Endothelial cell of umbilical vein (primary cell): ENCODE measurements around the gene CBX4. TPM values are rescaled to one million over a fixed set of nuclear protein-coding genes. Genes with fewer than 3 reads are reported as not detected.

Experiments used
- BruUV-seq: library from RNA; stranded (reverse); fragments of 400-500 nt; replicated peaks from 2 replicates; lab custom pipeline; 2021; lab: Mats Ljungman, UMichigan
- CTCF ChIA-PET: fragments of 300-600, 350-600 bp; sonication (Branson Sonifier 250); formaldehyde crosslinking; loops from one replicate; lab custom pipeline; 2021; ENCODE audit warnings: antibody characterized with exemption, inconsistent platforms; lab: Charles Lee
- POLR2A ChIA-PET: fragments of 300-600, 350-600 bp; sonication (Branson Sonifier 250); formaldehyde crosslinking; loops from one replicate; lab custom pipeline; 2021; ENCODE audit warnings: antibody characterized with exemption, inconsistent platforms; lab: Charles Lee
- DNase-seq: peaks from one replicate; pipeline ENCODE4 v3.0.0-alpha.2; 2011; ENCODE audit warnings: low read depth, low spot score
- FAIRE-seq: peaks from 2 replicates; lab custom pipeline; 2011; peaks lifted over from hg19 to GRCh38; lab: Jason Lieb, UNC
- H2AFZ ChIP-seq: 2 replicates; pipeline ENCODE4 v1.6.0; 2012; ENCODE audit warnings: low read depth, low read length, control low read depth, inconsistent platforms
- H3K27ac ChIP-seq: 2 replicates; pipeline ENCODE4 v1.5.1; 2011; ENCODE audit warnings: low read depth, mild to moderate bottlenecking, control low read depth, low read length, moderate library complexity; ENCODE audit not compliant: insufficient read depth
- H3K27me3 ChIP-seq, 2 experiments: 2 replicates each; pipeline versions ENCODE4 v1.6.0 to v1.6.1; 2011; ENCODE audit warnings: low read length in 2 of 2, mixed read lengths in 1 of 2; ENCODE audit not compliant: control insufficient read depth in 2 of 2, insufficient read depth in 2 of 2
- H3K36me3 ChIP-seq, 2 experiments: 2 replicates in 1 of 2; 3 replicates in 1 of 2; pipeline ENCODE4 v1.5.1; 2011; ENCODE audit warnings: low read length in 2 of 2, mild to moderate bottlenecking in 1 of 2, moderate library complexity in 1 of 2; ENCODE audit not compliant: control insufficient read depth in 2 of 2, insufficient read depth in 2 of 2; ENCODE audit errors: extremely low read depth in 1 of 2
- H3K4me1 ChIP-seq: 3 replicates; pipeline ENCODE4 v1.5.1; 2011; ENCODE audit warnings: mild to moderate bottlenecking, low read length; ENCODE audit not compliant: control insufficient read depth, insufficient read depth; ENCODE audit errors: extremely low read depth
- H3K4me2 ChIP-seq: 2 replicates; pipeline ENCODE4 v1.6.1; 2011; ENCODE audit warnings: low read length, control low read depth, mixed read lengths; ENCODE audit not compliant: insufficient read depth
- H3K4me3 ChIP-seq, 3 experiments: fragments of 200-600 bp in 1 of 3; sonication (generic), shearing (Covaris generic) in 1 of 3; replicated peaks in 1 of 3; 2 replicates each; pipeline ENCODE4 v1.5.1; 2011 to 2016; ENCODE audit warnings: control low read depth in 3 of 3, low read length in 3 of 3, mild to moderate bottlenecking in 2 of 3, inconsistent platforms in 1 of 3, low read depth in 1 of 3, moderate library complexity in 1 of 3; ENCODE audit not compliant: insufficient read depth in 1 of 3
- H3K79me2 ChIP-seq: 2 replicates; pipeline ENCODE4 v1.6.0; 2012; ENCODE audit warnings: low read length, inconsistent platforms; ENCODE audit not compliant: control insufficient read depth, insufficient read depth
- H3K9ac ChIP-seq: replicated peaks from 2 replicates; pipeline ENCODE3; 2011; ENCODE audit warnings: low read length, control low read depth; ENCODE audit not compliant: insufficient read depth; ENCODE audit errors: extremely low read depth
- H3K9me1 ChIP-seq: replicated peaks from 3 replicates; pipeline ENCODE4 v1.6.0; 2011; ENCODE audit warnings: mild to moderate bottlenecking, low read length; ENCODE audit not compliant: control insufficient read depth, insufficient read depth; ENCODE audit errors: extremely low read depth
- H3K9me3 ChIP-seq: replicated peaks from 2 replicates; pipeline ENCODE4 v1.5.1; 2012; ENCODE audit warnings: low read length, inconsistent platforms; ENCODE audit not compliant: control insufficient read depth, insufficient read depth
- H4K20me1 ChIP-seq: replicated peaks from 2 replicates; pipeline ENCODE3; 2011; ENCODE audit warnings: mild to moderate bottlenecking, low read length; ENCODE audit not compliant: control insufficient read depth, insufficient read depth; ENCODE audit errors: extremely low read depth
- EZH2 ChIP-seq: IDR thresholded peaks from 2 replicates; pipeline ENCODE4 v1.6.1; 2012; ENCODE audit warnings: borderline replicate concordance, low read depth, mild to moderate bottlenecking, moderate library complexity, low read length, inconsistent platforms; ENCODE audit not compliant: severe bottlenecking
- FOS ChIP-seq: IDR thresholded peaks from 2 replicates; pipeline ENCODE4 v1.6.1; 2011; ENCODE audit warnings: mild to moderate bottlenecking, low read length, moderate library complexity, borderline replicate concordance; ENCODE audit not compliant: insufficient read depth
- GATA2 ChIP-seq: IDR thresholded peaks from 2 replicates; pipeline ENCODE4 v1.7.0; 2011; ENCODE audit warnings: low read depth, mild to moderate bottlenecking, moderate library complexity, mixed read lengths, low read length; ENCODE audit not compliant: insufficient read length, insufficient read depth
- JUN ChIP-seq: IDR thresholded peaks from 2 replicates; pipeline ENCODE4 v1.6.1; 2011; ENCODE audit warnings: borderline replicate concordance, low read depth; ENCODE audit not compliant: insufficient read length, insufficient read depth
- MYC ChIP-seq: IDR thresholded peaks from one replicate; pipeline ENCODE4 v1.6.1; 2011; ENCODE audit warnings: mild to moderate bottlenecking, low read depth, low read length
- POLR2A ChIP-seq: IDR thresholded peaks from 2 replicates; pipeline ENCODE4 v1.6.1; 2012; ENCODE audit warnings: low read depth, mild to moderate bottlenecking, control low read depth, low read length
- POLR2AphosphoS5 ChIP-seq: IDR thresholded peaks from 2 replicates; pipeline ENCODE4 v1.6.1; 2012; ENCODE audit warnings: low read depth, mild to moderate bottlenecking, control low read depth, low read length, moderate library complexity; ENCODE audit not compliant: insufficient read depth
- dilution Hi-C: fragments of 300-500 bp; cut with MboI; formaldehyde crosslinking; loops from one replicate; pipeline ENCODE4 v1.15.0; 2019; ENCODE audit warnings: low sequenced_read_pairs; ENCODE audit not compliant: extremely low pct_ligation_motif_present
- intact Hi-C: fragments of 100-400 bp; cut with micrococcal nuclease; formaldehyde crosslinking; loops from one replicate; pipeline ENCODE4 v1.10.0; 2022
- polyA plus RNA-seq, 4 experiments: library from polyadenylated mRNA; depleted of rRNA in 3 of 4; stranded (reverse) in 3 of 4; unstranded in 1 of 4; fragments of >200 nt; gene quantifications; 2 replicates each; pipeline versions ENCODE4 v1.2.1 to v1.2.3, GENCODE V29; 2011 to 2012; ENCODE audit warnings: missing spikeins in 1 of 4
- total RNA-seq: library from RNA; stranded (reverse); gene quantifications from 2 replicates; pipeline ENCODE4 v1.2.3, GENCODE V29; 2021
- TF ChIP-seq, protein P1 (sequence below), 2 donors: IDR thresholded peaks; 1 replicate in 1 of 2; 2 replicates in 1 of 2; pipeline ENCODE4 v1.5.1; 2011; ENCODE audit warnings: low read length in 2 of 2, mild to moderate bottlenecking in 2 of 2, moderate library complexity in 2 of 2, control low read depth in 1 of 2, inconsistent platforms in 1 of 2, low read depth in 1 of 2; ENCODE audit not compliant: insufficient read depth in 1 of 2; ENCODE audit errors: extremely low read depth in 1 of 2
- TF ChIP-seq, protein P2 (sequence below): IDR thresholded peaks from 2 replicates; pipeline ENCODE4 v1.6.1; 2011; ENCODE audit not compliant: insufficient read depth, insufficient read length

The CBX4 gene
- total and polyA plus RNA-seq, 2 donors (not counting 3 experiments of a cell fraction or from before 2014, with no cell fraction given) = 7.0 to 12.3 TPM

DNA sequence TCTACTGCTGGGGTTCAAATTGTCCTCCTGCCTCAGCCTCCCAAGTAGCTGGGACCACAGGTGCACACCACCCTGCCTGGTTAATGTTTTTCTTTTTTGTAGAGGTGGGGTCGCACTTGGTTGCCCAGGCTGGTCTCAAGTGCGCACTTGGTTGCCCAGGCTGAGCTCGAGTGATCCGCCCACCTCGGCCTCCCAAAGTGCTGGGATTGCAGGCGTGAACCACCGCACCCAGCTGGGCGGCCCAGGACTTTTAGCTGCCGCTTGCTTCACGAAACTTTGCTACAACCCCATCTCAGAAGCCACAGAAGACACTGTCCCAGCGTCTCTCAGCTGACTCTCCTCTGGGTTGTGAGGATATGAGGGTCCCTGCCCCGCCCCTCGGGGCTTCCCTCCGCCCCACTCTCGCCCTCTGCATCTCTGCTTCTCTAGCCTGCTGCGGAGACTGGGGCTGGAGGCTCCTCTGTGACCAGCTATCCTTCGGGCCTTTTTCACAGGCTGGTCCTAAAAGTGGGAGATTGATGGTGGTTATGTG lies 48.8 kb upstream of the CBX4 start:
- dilution Hi-C loops = no loop called here
- H3K36me3 ChIP-seq = no peaks in the 10 kb centered on the region
- no peak overlapping the region for H3K4me2 ChIP-seq
- peaks cover 6 to 10% of the 10 kb centered on the region in 2 experiments for H3K27me3 ChIP-seq
- no peak overlapping the region for H3K4me3 ChIP-seq
- no peak overlapping the region for H3K9ac ChIP-seq
- intact Hi-C loops = no loop called here
- ChIA-PET POLR2A (no interaction called here), CTCF (interaction anchor here (0.9 to 1.0 kb wide), 2 partner anchors 13 to 36 kb away, joined by 3 to 5 read pairs; no protein-coding TSS in a partner anchor)
- H3K9me1 ChIP-seq = no peaks in the 10 kb centered on the region
- no peaks in the 10 kb centered on the region for H3K79me2 ChIP-seq
- no peak overlapping the region for H3K27ac ChIP-seq
- no TSS peak for BruUV-seq
- no peaks in the 10 kb centered on the region for H3K9me3 ChIP-seq
- no peak for TF ChIP-seq POLR2AphosphoS5
- TF ChIP-seq, protein P1, sequence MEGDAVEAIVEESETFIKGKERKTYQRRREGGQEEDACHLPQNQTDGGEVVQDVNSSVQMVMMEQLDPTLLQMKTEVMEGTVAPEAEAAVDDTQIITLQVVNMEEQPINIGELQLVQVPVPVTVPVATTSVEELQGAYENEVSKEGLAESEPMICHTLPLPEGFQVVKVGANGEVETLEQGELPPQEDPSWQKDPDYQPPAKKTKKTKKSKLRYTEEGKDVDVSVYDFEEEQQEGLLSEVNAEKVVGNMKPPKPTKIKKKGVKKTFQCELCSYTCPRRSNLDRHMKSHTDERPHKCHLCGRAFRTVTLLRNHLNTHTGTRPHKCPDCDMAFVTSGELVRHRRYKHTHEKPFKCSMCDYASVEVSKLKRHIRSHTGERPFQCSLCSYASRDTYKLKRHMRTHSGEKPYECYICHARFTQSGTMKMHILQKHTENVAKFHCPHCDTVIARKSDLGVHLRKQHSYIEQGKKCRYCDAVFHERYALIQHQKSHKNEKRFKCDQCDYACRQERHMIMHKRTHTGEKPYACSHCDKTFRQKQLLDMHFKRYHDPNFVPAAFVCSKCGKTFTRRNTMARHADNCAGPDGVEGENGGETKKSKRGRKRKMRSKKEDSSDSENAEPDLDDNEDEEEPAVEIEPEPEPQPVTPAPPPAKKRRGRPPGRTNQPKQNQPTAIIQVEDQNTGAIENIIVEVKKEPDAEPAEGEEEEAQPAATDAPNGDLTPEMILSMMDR (IDR thresholded peaks at IDR 0.05; ENCODE audit: extremely low read depth in 1 of 2, insufficient read depth in 1 of 2, low read depth in 1 of 2, low read length in 2 of 2) = no peak
- no peak for TF ChIP-seq FOS
- TF ChIP-seq MYC = no peak
- TF ChIP-seq POLR2A = no peak
- TF ChIP-seq GATA2 = no peak
- TF ChIP-seq, protein P2, sequence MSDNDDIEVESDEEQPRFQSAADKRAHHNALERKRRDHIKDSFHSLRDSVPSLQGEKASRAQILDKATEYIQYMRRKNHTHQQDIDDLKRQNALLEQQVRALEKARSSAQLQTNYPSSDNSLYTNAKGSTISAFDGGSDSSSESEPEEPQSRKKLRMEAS = no peak
- TF ChIP-seq JUN = no peak
- TF ChIP-seq EZH2 = no peak
- no peaks in the 10 kb centered on the region for H3K4me1 ChIP-seq
- FAIRE-seq = no peak
- no peak overlapping the region for H2AFZ ChIP-seq
- no peaks in the 10 kb centered on the region for H4K20me1 ChIP-seq
- no peak for DNase-seq
